Measurements from ENCODE around the gene TSNAX. TPM values are rescaled to one million over a fixed set of nuclear protein-coding genes. Genes with fewer than 3 reads are reported as not detected.

Gene TSNAX
- polyA plus RNA-seq, 1 of the 3 experiments (the other 2 are of a cell fraction) = 15.7 TPM

- POLR2A ChIA-PET = no interaction called here
- TF ChIP-seq FOSL2 (IDR thresholded peaks at IDR 0.05; ENCODE audit: borderline replicate concordance, low read depth) (no peak), JUND (IDR thresholded peaks at IDR 0.05) (no peak), TAF1 (IDR thresholded peaks at IDR 0.05; ENCODE audit: borderline replicate concordance, low read depth, low read length) (no peak), FOXJ3 (CRISPR knock-in tag; IDR thresholded peaks at IDR 0.05) (no peak), MEF2A (IDR thresholded peaks at IDR 0.05; ENCODE audit: borderline replicate concordance, low read depth) (no peak), RXRA (IDR thresholded peaks at IDR 0.05; ENCODE audit: borderline replicate concordance, low read depth) (no peak), YY1 (IDR thresholded peaks at IDR 0.05; ENCODE audit: low read depth) (no peak), PBX3 (IDR thresholded peaks at IDR 0.05) (no peak), RCOR1 (IDR thresholded peaks at IDR 0.05; ENCODE audit: low read length) (no peak)
- TF ChIP-seq, protein P1, sequence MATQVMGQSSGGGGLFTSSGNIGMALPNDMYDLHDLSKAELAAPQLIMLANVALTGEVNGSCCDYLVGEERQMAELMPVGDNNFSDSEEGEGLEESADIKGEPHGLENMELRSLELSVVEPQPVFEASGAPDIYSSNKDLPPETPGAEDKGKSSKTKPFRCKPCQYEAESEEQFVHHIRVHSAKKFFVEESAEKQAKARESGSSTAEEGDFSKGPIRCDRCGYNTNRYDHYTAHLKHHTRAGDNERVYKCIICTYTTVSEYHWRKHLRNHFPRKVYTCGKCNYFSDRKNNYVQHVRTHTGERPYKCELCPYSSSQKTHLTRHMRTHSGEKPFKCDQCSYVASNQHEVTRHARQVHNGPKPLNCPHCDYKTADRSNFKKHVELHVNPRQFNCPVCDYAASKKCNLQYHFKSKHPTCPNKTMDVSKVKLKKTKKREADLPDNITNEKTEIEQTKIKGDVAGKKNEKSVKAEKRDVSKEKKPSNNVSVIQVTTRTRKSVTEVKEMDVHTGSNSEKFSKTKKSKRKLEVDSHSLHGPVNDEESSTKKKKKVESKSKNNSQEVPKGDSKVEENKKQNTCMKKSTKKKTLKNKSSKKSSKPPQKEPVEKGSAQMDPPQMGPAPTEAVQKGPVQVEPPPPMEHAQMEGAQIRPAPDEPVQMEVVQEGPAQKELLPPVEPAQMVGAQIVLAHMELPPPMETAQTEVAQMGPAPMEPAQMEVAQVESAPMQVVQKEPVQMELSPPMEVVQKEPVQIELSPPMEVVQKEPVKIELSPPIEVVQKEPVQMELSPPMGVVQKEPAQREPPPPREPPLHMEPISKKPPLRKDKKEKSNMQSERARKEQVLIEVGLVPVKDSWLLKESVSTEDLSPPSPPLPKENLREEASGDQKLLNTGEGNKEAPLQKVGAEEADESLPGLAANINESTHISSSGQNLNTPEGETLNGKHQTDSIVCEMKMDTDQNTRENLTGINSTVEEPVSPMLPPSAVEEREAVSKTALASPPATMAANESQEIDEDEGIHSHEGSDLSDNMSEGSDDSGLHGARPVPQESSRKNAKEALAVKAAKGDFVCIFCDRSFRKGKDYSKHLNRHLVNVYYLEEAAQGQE (IDR thresholded peaks at IDR 0.05; ENCODE audit: low read depth, low read length) = no peak
Observed at GRCh38 chr1:231557898-231558707, 29.6 kb downstream of the TSNAX start.

DNA sequence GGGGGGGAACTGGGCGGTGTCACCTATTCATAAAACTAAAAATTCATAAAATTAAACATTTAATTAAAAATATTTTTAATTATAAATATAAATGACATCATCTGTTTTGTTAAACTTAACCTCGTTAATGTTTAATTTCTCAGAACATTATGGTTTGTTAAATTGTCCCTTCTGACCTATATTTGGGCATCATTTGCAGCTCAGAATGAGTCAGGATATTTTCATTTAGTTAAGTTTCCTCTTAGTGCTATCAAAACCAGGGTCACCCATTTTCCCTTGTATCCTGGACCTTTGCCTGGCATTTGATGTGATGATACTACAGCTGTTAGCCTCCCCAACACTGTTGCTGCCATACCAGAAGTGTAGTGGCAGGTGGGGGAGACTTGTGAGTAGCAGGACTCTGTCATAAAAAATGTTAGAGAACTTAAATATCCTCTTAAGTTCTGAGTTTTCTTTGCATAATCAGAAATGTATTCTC lies 30.3 kb downstream of the TSNAX start:
- DNase-seq = no peak
- no peak overlapping the region for H2AFZ ChIP-seq (ENCODE audit: low read depth)
- no peaks in the 10 kb centered on the region for H3K9me3 ChIP-seq
- no peak for TF ChIP-seq PBX3 (IDR thresholded peaks at IDR 0.05)
- TF ChIP-seq FOSL2 (IDR thresholded peaks at IDR 0.05; ENCODE audit: borderline replicate concordance, low read depth) = no peak
- TF ChIP-seq MAX (IDR thresholded peaks at IDR 0.05; ENCODE audit: low read depth) = no peak
- no peaks in the 10 kb centered on the region for H3K9me2 ChIP-seq
- ChIA-PET CTCF (interaction anchor here (0.7 to 1.2 kb wide), 3 partner anchors 25 to 201 kb away, joined by 3 read pairs; no protein-coding TSS in a partner anchor), POLR2A (no interaction called here)
- no peak overlapping the region for H3K4me2 ChIP-seq
- no peak overlapping the region for H3K27ac ChIP-seq (ENCODE audit: low read depth in 2 of 2, low read length in 1 of 2)
- H3K4me3 ChIP-seq (ENCODE audit: low read depth in 2 of 2, low read length in 1 of 2) = no peak overlapping the region
- peaks cover 27% of the 10 kb centered on the region; the same call in 1 of the 2 replicates for H3K79me2 ChIP-seq (ENCODE audit: insufficient read depth)
- peaks cover 0 to 4% of the 10 kb centered on the region in 2 experiments; a peak in 2 of 4 replicates for H3K4me1 ChIP-seq (ENCODE audit: control insufficient read depth in 1 of 2, insufficient read depth in 2 of 2, low read depth in 1 of 2, low read length in 1 of 2)
- no peak overlapping the region for H3K9ac ChIP-seq
- H4K20me1 ChIP-seq (ENCODE audit: insufficient read depth) = no peaks in the 10 kb centered on the region
- H3K36me3 ChIP-seq (replicated peaks in 1 of 2; ENCODE audit: control insufficient read depth in 1 of 2, insufficient read depth in 2 of 2, low read length in 1 of 2) = peaks cover 22 to 52% of the 10 kb centered on the region in 2 experiments
- 92% methylated on average over 2 of the region's 2 CpGs for WGBS (ENCODE audit: low lambda C conversion rate)
- no peaks in the 10 kb centered on the region for H3K27me3 ChIP-seq (ENCODE audit: insufficient read depth)
- H3F3A ChIP-seq (replicated peaks; ENCODE audit: insufficient read depth) = no peaks in the 10 kb centered on the region

More at GRCh38 chr1:231557898-231558707, 29.6 kb downstream of the TSNAX start:
- WGBS (ENCODE audit: low lambda C conversion rate) = 81% methylated on average over 3 of the region's 3 CpGs
- Histone ChIP-seq H3K27ac (ENCODE audit: low read depth in 2 of 2, low read length in 1 of 2) (no peak overlapping the region), H3K27me3 (ENCODE audit: insufficient read depth) (no peaks in the 10 kb centered on the region), H4K20me1 (ENCODE audit: insufficient read depth) (no peaks in the 10 kb centered on the region), H3K79me2 (ENCODE audit: insufficient read depth) (peaks cover 27% of the 10 kb centered on the region; the same call in 1 of the 2 replicates), H3K4me1 (ENCODE audit: control insufficient read depth in 1 of 2, insufficient read depth in 2 of 2, low read depth in 1 of 2, low read length in 1 of 2) (peaks cover 0 to 4% of the 10 kb centered on the region in 2 experiments; a peak in 2 of 4 replicates), H3K4me3 (ENCODE audit: low read depth in 2 of 2, low read length in 1 of 2) (no peak overlapping the region), H3F3A (replicated peaks; ENCODE audit: insufficient read depth) (no peaks in the 10 kb centered on the region), H2AFZ (ENCODE audit: low read depth) (no peak overlapping the region), H3K9ac (no peak overlapping the region), H3K4me2 (no peak overlapping the region), H3K36me3 (replicated peaks in 1 of 2; ENCODE audit: control insufficient read depth in 1 of 2, insufficient read depth in 2 of 2, low read length in 1 of 2) (peaks cover 24 to 50% of the 10 kb centered on the region in 2 experiments), H3K9me2 (no peaks in the 10 kb centered on the region), H3K9me3 (no peaks in the 10 kb centered on the region)
- CTCF ChIA-PET = interaction anchor here (0.6 to 1.2 kb wide), 4 partner anchors 26 to 201 kb away, joined by 3 read pairs; no protein-coding TSS in a partner anchor
- DNase-seq = no peak
